HuH-7 (cell line): ENCODE results near the gene WWC2.

Experiments used
- DNase-seq: peaks from one replicate; pipeline ENCODE4 v3.0.0; 2011; ENCODE audit warnings: low spot score

The WWC2 gene

GRCh38 chr4:183257808-183258207 is 158.8 kb downstream of the WWC2 start:
- no peak for DNase-seq

GRCh38 chr4:183260491-183261151 is 161.6 kb downstream of the WWC2 start:
- no peak for DNase-seq

GRCh38 chr4:183261953-183262775 is 163.1 kb downstream of the WWC2 start:
- DNase-seq = peak; percentile 5

GRCh38 chr4:183262776-183263100 is 163.7 kb downstream of the WWC2 start:
- no peak for DNase-seq

- no peak for DNase-seq
Measured at GRCh38 chr4:183263787-183264386, 164.8 kb downstream of the WWC2 start.

- no peak for DNase-seq
Measured at GRCh38 chr4:183264614-183265013, 165.6 kb downstream of the WWC2 start.

- DNase-seq = no peak
Measured at GRCh38 chr4:183266371-183266770, 167.3 kb downstream of the WWC2 start.

- no peak for DNase-seq
Measured at GRCh38 chr4:183268556-183268955, 169.5 kb downstream of the WWC2 start.

GRCh38 chr4:183272384-183272783 is 173.3 kb downstream of the WWC2 start:
- no peak for DNase-seq

GRCh38 chr4:183276106-183276505 is 177.0 kb downstream of the WWC2 start:
- DNase-seq = no peak

- DNase-seq = no peak
Measured at GRCh38 chr4:183284258-183284785, 185.3 kb downstream of the WWC2 start.

- no peak for DNase-seq
Measured at GRCh38 chr4:183284965-183285364, 185.9 kb downstream of the WWC2 start.

- no peak for DNase-seq
Measured at GRCh38 chr4:183285886-183286285, 186.8 kb downstream of the WWC2 start.

GRCh38 chr4:183286590-183287308 is 187.7 kb downstream of the WWC2 start:
- DNase-seq = no peak

- no peak for DNase-seq
Measured at GRCh38 chr4:183287309-183287659, 188.2 kb downstream of the WWC2 start.

- DNase-seq = no peak
Measured at GRCh38 chr4:183287677-183288076, 188.6 kb downstream of the WWC2 start.

- no peak for DNase-seq
Measured at GRCh38 chr4:183288955-183289354, 189.9 kb downstream of the WWC2 start.

- no peak for DNase-seq
Measured at GRCh38 chr4:183289688-183290087, 190.6 kb downstream of the WWC2 start.

- no peak for DNase-seq
Measured at GRCh38 chr4:183291070-183291469, 192.0 kb downstream of the WWC2 start.

GRCh38 chr4:183295711-183296110 is 196.7 kb downstream of the WWC2 start:
- no peak for DNase-seq

- no peak for DNase-seq
Measured at GRCh38 chr4:183297675-183298074, 198.6 kb downstream of the WWC2 start.

- no peak for DNase-seq
Measured at GRCh38 chr4:183299464-183299863, 200.4 kb downstream of the WWC2 start.

GRCh38 chr4:183300070-183300469 is 201.0 kb downstream of the WWC2 start:
- no peak for DNase-seq
